ENCODE results near the gene MKKS. TPM values are rescaled to one million over a fixed set of nuclear protein-coding genes. Genes with fewer than 3 reads are reported as not detected.

Gene MKKS
- total and polyA plus RNA-seq, 10 donors = 10.4 to 18.8 (median 14.0) TPM

DNA sequence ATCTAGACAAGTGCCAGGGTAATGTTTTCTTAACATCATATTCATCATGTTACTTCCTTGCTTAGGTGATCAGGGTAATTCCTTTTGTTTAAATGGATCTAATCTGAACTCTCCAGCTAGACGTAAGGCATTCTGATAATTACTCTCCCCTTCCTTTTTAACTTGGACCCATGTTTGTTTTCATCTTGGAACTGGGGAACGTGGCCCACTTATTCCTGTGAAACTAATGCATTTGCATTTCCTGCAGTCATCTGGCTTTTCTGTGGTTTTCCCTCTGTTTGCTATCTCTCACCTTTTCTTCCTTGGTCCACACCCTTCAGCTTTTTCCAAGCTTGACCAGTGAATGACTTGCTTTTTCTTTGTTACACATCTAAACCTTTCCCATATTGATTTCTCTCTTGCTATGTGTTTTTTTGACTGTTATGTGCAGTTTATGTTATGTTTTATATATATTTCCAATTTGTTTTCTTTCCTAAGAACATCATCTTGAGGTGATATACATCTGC, 34.4 kb upstream of the MKKS start:
- DNase-seq = no peak
- Histone ChIP-seq H3K4me3 (no peak overlapping the region), H3K9me3 (peaks cover 0 to 10% (median 1%) of the 10 kb centered on the region in 8 donors), H3K36me3 (peaks cover 0 to 6% (median 0%) of the 10 kb centered on the region in 6 donors), H3K27ac (peak overlapping the region in 1 of 8 donors; percentile 9), H3K4me1 (peaks cover 0 to 45% (median 11%) of the 10 kb centered on the region in 6 donors), H3K27me3 (replicated peaks in 1 of 7) (no peaks in the 10 kb centered on the region)
- intact Hi-C loops (cut with DNase I; ENCODE audit: low total_unique reads) = no loop called here
- TF ChIP-seq CTCF (IDR thresholded peaks at IDR 0.05 in 8 of 11, conservative IDR thresholded peaks at IDR 0.05 in 3 of 11) (no peak), POLR2AphosphoS5 (IDR thresholded peaks at IDR 0.05) (no peak), POLR2A (IDR thresholded peaks at IDR 0.05) (no peak)
- WGBS, 5 donors = 64 to 76% (median 70%) methylated on average over 2 of the region's 2 CpGs

- Histone ChIP-seq H3K4me3 (no peak overlapping the region), H3K27ac (no peak overlapping the region)
Observed at GRCh38 chr20:10467681-10468339, 33.8 kb upstream of the MKKS start.

DNA sequence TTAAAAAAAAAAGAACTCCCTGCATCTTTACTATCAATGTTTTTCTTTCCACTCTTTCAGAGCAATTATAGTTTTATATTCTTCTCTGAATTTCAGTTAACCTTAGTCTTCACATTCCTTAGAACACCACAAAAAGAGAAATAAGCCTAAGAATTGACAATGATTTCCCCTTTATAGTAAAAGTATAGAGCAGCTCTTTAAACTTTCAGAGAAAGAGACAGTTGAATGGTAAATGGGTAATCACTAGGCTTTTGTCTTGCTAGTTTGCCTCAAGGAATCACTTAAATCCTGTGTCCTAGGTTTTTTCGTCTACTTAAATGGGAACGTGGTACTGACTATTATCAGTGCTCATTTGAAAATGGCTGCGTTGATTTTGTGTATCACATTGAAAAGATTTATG, 32.8 kb upstream of the MKKS start:
- H3K4me3 ChIP-seq = no peak overlapping the region
- H3K4me1 ChIP-seq = peaks cover 0 to 50% (median 11%) of the 10 kb centered on the region in 6 donors
- H3K27me3 ChIP-seq (replicated peaks in 1 of 7) = no peaks in the 10 kb centered on the region
- TF ChIP-seq CTCF (IDR thresholded peaks at IDR 0.05 in 8 of 11, conservative IDR thresholded peaks at IDR 0.05 in 3 of 11) (no peak), POLR2A (IDR thresholded peaks at IDR 0.05) (no peak), POLR2AphosphoS5 (IDR thresholded peaks at IDR 0.05) (no peak)
- WGBS, 5 donors = 78 to 93% (median 85%) methylated on average over 3 of the region's 3 CpGs
- intact Hi-C loops (cut with DNase I; ENCODE audit: low total_unique reads) = no loop called here
- peaks cover 0 to 6% (median 0%) of the 10 kb centered on the region in 6 donors for H3K36me3 ChIP-seq
- peak overlapping the region in 1 of 8 donors; percentile 3 for H3K27ac ChIP-seq
- no peak for DNase-seq
- H3K9me3 ChIP-seq = peaks cover 0 to 9% (median 1%) of the 10 kb centered on the region in 8 donors

More at GRCh38 chr20:10467681-10468339, 33.8 kb upstream of the MKKS start:
- TF ChIP-seq POLR2A (IDR thresholded peaks at IDR 0.05) (no peak), POLR2AphosphoS5 (IDR thresholded peaks at IDR 0.05) (no peak), CTCF (IDR thresholded peaks at IDR 0.05 in 8 of 11, conservative IDR thresholded peaks at IDR 0.05 in 3 of 11) (no peak)
- no peak for DNase-seq
- intact Hi-C loops (cut with DNase I; ENCODE audit: low total_unique reads) = no loop called here
- Histone ChIP-seq H3K9me3 (peaks cover 0 to 10% (median 1%) of the 10 kb centered on the region in 8 donors), H3K27me3 (replicated peaks in 1 of 7) (no peaks in the 10 kb centered on the region), H3K4me1 (peaks cover 0 to 43% (median 11%) of the 10 kb centered on the region in 6 donors), H3K36me3 (peaks cover 0 to 6% (median 0%) of the 10 kb centered on the region in 6 donors)
- WGBS, 5 donors = 74 to 86% (median 75%) methylated on average over 3 of the region's 3 CpGs

GRCh38 chr20:10466325-10466724, 32.3 kb upstream of the MKKS start:
- DNase-seq = no peak
- 73 to 84% (median 75%) methylated on average over 4 of the region's 4 CpGs for WGBS, 5 donors
- Histone ChIP-seq H3K4me1 (peaks cover 0 to 55% (median 11%) of the 10 kb centered on the region in 6 donors), H3K36me3 (peaks cover 0 to 11% (median 0%) of the 10 kb centered on the region in 6 donors), H3K9me3 (peaks cover 0 to 6% (median 0%) of the 10 kb centered on the region in 8 donors), H3K4me3 (no peak overlapping the region), H3K27ac (peak overlapping the region in 1 of 8 donors; percentile 3), H3K27me3 (replicated peaks in 1 of 7) (no peaks in the 10 kb centered on the region)
- intact Hi-C loops (cut with DNase I; ENCODE audit: low total_unique reads) = no loop called here
- TF ChIP-seq POLR2AphosphoS5 (IDR thresholded peaks at IDR 0.05) (no peak), CTCF (IDR thresholded peaks at IDR 0.05 in 8 of 11, conservative IDR thresholded peaks at IDR 0.05 in 3 of 11) (no peak), POLR2A (IDR thresholded peaks at IDR 0.05) (no peak)
